ENCODE results near the gene TMEM212. TPM values are rescaled to one million over a fixed set of nuclear protein-coding genes. Genes with fewer than 3 reads are reported as not detected.

Gene TMEM212
- total RNA-seq, 2 experiments from 2014 or later: not detected

DNA sequence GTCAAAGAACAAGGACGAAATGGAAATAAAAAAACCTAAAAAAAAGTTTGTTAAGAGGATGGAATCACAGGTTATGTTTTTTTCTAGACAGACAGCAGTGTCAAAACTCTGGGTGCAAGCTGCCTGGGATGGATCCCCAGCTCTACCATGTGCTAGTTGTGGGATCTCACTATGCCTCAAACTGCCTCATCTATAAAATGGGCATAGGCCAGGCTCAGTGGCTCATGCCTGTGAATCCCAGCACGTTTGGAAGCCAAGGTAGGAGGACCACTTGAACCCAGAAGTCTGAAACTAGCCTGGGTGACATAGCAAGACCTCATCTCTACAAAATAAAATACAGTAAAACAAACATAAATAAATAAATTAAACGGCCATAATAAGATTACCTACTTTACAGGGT, 37.5 kb upstream of the TMEM212 start:
- no peak for TF ChIP-seq CTCF (IDR thresholded peaks at IDR 0.05)
- peaks cover 27% of the 10 kb centered on the region for H3K27me3 Mint-ChIP-seq
- H3K27me3 ChIP-seq (ENCODE audit: control insufficient read depth in 1 of 2, insufficient read depth in 2 of 2, low read length in 2 of 2): peaks cover 7 to 14% of the 10 kb centered on the region in 2 experiments
- intact Hi-C loops (cut with DNase I, micrococcal nuclease): no loop called here
- H3K4me3 ChIP-seq (ENCODE audit: low read length): no peak overlapping the region
- H3K4me1 Mint-ChIP-seq (ENCODE audit: low read depth): peaks cover 10% of the 10 kb centered on the region
- no peak overlapping the region for H3K27ac ChIP-seq (ENCODE audit: low read depth in 1 of 2, low read length in 2 of 2)
- H3K4me3 Mint-ChIP-seq: no peak overlapping the region
- ChIA-PET POLR2A (no interaction called here), CTCF (no interaction called here)
- ATAC-seq (ENCODE audit: poor library complexity) (no peak), DNase-seq (no peak)
- peaks cover 15% of the 10 kb centered on the region for H3K4me1 ChIP-seq (ENCODE audit: insufficient read depth, low read length)
- no peaks in the 10 kb centered on the region for H3K9me3 ChIP-seq (ENCODE audit: control insufficient read depth in 1 of 2, insufficient read depth in 1 of 2, low read length in 2 of 2)
- no peaks in the 10 kb centered on the region for H3K9me3 Mint-ChIP-seq
- no peaks in the 10 kb centered on the region for H3K36me3 ChIP-seq (ENCODE audit: insufficient read depth, low read length)
- H3K27ac Mint-ChIP-seq: no peak overlapping the region
- no peaks in the 10 kb centered on the region for H3K36me3 Mint-ChIP-seq (ENCODE audit: low read depth)

DNA sequence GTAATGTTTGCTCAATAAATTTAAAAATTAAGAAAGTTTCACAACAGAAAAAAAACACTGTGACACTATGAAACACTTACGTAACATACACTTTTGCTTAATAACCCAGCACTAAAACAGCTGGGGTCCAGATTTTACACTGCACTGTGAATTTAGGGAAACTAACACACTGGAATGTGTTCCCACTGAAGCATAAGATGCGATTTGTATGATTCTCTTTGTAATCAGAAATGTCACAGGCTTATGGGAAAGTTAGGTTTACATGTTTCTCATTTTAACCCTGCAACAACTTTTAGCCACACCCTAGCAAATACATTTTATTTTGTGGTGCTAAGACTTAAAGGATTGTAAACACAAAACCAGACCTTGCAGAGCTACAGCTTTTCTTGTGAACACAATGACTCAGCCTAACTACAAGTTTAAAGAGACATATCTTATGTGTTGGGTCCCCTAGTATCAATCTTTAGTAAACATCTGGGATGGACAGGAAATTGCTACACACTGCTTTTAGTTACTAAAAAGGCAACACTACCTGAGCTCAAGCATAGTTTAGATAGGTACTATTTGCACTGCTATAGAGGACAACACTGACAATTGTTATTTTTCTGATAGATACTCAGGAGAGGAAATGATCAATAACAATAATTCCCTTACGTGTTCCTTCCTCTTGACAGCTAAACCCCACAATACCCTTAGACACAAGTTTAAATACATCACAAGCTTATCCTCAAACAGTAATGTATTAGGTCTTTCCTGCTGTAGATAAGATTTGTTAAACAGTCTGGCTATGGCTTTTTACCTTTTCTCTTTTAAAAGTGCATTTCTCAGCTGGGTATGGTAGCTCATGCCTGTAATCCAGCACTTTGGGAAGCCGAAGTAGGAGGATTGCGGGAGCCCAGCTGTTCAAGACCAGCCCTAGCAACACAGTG, 36.7 kb upstream of the TMEM212 start:
- no peaks in the 10 kb centered on the region for H3K36me3 ChIP-seq (ENCODE audit: insufficient read depth, low read length)
- H3K9me3 ChIP-seq (ENCODE audit: control insufficient read depth in 1 of 2, insufficient read depth in 1 of 2, low read length in 2 of 2): no peaks in the 10 kb centered on the region
- Mint-ChIP-seq H3K9me3 (no peaks in the 10 kb centered on the region), H3K27ac (no peak overlapping the region), H3K36me3 (ENCODE audit: low read depth) (no peaks in the 10 kb centered on the region), H3K27me3 (peaks cover 34% of the 10 kb centered on the region), H3K4me3 (no peak overlapping the region), H3K4me1 (ENCODE audit: low read depth) (peaks cover 11% of the 10 kb centered on the region)
- ChIA-PET CTCF (no interaction called here), POLR2A (no interaction called here)
- DNase-seq (no peak), ATAC-seq (ENCODE audit: poor library complexity) (no peak)
- no peak overlapping the region for H3K4me3 ChIP-seq (ENCODE audit: low read length)
- TF ChIP-seq CTCF (IDR thresholded peaks at IDR 0.05): no peak
- H3K27me3 ChIP-seq (ENCODE audit: control insufficient read depth in 1 of 2, insufficient read depth in 2 of 2, low read length in 2 of 2): peaks cover 15 to 22% of the 10 kb centered on the region in 2 experiments
- intact Hi-C loops (cut with DNase I, micrococcal nuclease): no loop called here
- H3K4me1 ChIP-seq (ENCODE audit: insufficient read depth, low read length): peaks cover 17% of the 10 kb centered on the region
- no peak overlapping the region for H3K27ac ChIP-seq (ENCODE audit: low read depth in 1 of 2, low read length in 2 of 2)

GRCh38 chr3:171807129-171807675, 35.9 kb upstream of the TMEM212 start:
- H3K27me3 ChIP-seq (ENCODE audit: control insufficient read depth in 1 of 2, insufficient read depth in 2 of 2, low read length in 2 of 2): peaks cover 16 to 26% of the 10 kb centered on the region in 2 experiments
- H3K4me1 Mint-ChIP-seq (ENCODE audit: low read depth): peaks cover 11% of the 10 kb centered on the region
- ATAC-seq (ENCODE audit: poor library complexity): no peak
- no peak overlapping the region for H3K27ac Mint-ChIP-seq
- intact Hi-C loops (cut with DNase I, micrococcal nuclease): no loop called here
- no peak overlapping the region for H3K27ac ChIP-seq (ENCODE audit: low read depth in 1 of 2, low read length in 2 of 2)
- H3K4me3 ChIP-seq (ENCODE audit: low read length): no peak overlapping the region
- ChIA-PET POLR2A (no interaction called here), CTCF (no interaction called here)
- no peaks in the 10 kb centered on the region for H3K9me3 Mint-ChIP-seq
- H3K9me3 ChIP-seq (ENCODE audit: control insufficient read depth in 1 of 2, insufficient read depth in 1 of 2, low read length in 2 of 2): no peaks in the 10 kb centered on the region
- peaks cover 40% of the 10 kb centered on the region for H3K27me3 Mint-ChIP-seq
- peaks cover 17% of the 10 kb centered on the region for H3K4me1 ChIP-seq (ENCODE audit: insufficient read depth, low read length)
- no peak overlapping the region for H3K4me3 Mint-ChIP-seq
- no peak for TF ChIP-seq CTCF (IDR thresholded peaks at IDR 0.05)
- DNase-seq: no peak
- H3K36me3 Mint-ChIP-seq (ENCODE audit: low read depth): no peaks in the 10 kb centered on the region
- H3K36me3 ChIP-seq (ENCODE audit: insufficient read depth, low read length): no peaks in the 10 kb centered on the region

Measured in CD4-positive, alpha-beta T cell (primary cell).